DND-41 (cell line): Measurements from ENCODE around the gene FGFBP3.

ENCODE experiments used
- EZH2 ChIP-seq: IDR thresholded peaks from 3 replicates; pipeline ENCODE4 v1.6.1; 2012; ENCODE audit warnings: borderline replicate concordance, low read depth, mild to moderate bottlenecking, moderate library complexity, low read length, inconsistent platforms; ENCODE audit not compliant: severe bottlenecking
- TF ChIP-seq, protein P1 (sequence below): IDR thresholded peaks from 2 replicates; pipeline ENCODE4 v1.5.1; 2012; ENCODE audit warnings: borderline replicate concordance, low read length, moderate library complexity, mild to moderate bottlenecking; ENCODE audit not compliant: poor library complexity, severe bottlenecking; ENCODE audit errors: extremely low read depth

DNA sequence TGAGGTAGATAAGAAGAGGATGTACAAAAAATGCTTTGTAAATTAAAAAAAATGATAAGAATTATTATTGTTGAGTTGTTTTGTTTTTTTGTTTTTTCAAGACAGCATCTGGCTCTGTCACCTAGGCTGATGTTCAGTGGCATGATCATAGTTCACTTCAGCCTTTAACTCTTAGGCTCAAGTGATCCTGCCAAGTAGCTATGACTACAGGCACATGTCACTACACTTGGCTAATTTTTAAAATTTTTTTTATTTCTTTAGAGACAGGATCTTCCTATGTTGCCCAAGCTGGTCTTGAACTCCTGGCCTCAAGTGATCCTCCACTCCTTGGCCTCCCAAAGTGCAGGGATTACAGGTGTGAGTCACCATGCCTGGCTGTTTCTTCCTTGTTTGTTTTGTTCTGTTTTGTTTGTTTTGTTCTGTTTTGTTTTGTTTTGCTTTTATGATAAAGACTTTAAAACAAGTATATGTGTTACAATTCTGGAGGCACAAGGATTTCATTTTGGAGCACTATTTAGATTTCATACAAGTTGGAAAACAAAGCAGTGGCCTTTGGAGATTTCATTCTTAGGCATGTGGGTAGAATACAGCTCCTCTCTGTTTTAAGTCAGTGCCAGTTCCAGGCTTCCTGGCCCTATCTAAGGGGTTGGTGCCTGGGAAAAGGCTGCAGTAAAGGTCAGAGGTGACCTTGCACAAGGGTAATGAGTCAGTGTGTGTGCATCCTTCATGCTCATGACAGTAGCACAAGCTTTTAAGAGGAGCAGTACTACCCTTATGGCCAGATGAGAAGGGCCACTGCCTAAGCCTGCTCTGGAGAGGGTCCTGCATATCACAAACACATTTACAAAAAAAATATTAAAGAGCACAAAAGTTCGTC, 17.9 kb downstream of the FGFBP3 start:
- TF ChIP-seq, protein P1, sequence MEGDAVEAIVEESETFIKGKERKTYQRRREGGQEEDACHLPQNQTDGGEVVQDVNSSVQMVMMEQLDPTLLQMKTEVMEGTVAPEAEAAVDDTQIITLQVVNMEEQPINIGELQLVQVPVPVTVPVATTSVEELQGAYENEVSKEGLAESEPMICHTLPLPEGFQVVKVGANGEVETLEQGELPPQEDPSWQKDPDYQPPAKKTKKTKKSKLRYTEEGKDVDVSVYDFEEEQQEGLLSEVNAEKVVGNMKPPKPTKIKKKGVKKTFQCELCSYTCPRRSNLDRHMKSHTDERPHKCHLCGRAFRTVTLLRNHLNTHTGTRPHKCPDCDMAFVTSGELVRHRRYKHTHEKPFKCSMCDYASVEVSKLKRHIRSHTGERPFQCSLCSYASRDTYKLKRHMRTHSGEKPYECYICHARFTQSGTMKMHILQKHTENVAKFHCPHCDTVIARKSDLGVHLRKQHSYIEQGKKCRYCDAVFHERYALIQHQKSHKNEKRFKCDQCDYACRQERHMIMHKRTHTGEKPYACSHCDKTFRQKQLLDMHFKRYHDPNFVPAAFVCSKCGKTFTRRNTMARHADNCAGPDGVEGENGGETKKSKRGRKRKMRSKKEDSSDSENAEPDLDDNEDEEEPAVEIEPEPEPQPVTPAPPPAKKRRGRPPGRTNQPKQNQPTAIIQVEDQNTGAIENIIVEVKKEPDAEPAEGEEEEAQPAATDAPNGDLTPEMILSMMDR: no peak
- no peak for TF ChIP-seq EZH2
